RWPE1 (cell line): ENCODE measurements around the gene TCF3.
A peak's percentile ranks its signal among the peaks of the same experiment; 100 is the strongest.

Source experiments
- CTCF ChIA-PET: fragments of 350-600 bp; sonication (Branson Sonifier 250); formaldehyde crosslinking; extraction: SDS; loops from one replicate; lab custom pipeline; 2021; lab: Yijun Ruan, JAX
- POLR2A ChIA-PET: fragments of 400-600 bp; formaldehyde crosslinking; extraction: SDS; loops from one replicate; lab custom pipeline; 2020; ENCODE audit warnings: antibody characterized with exemption; ENCODE audit not compliant: low non-redundant PET; lab: Yijun Ruan, JAX
- DNase-seq: peaks from one replicate; pipeline ENCODE4 v3.0.0; 2012; ENCODE audit warnings: low spot score
- H3K27ac ChIP-seq: fragments of 450-650 bp; 2 replicates; pipeline ENCODE4 v1.5.1; 2017
- CTCF ChIP-seq: fragments of 450-650 bp; conservative IDR thresholded peaks from 2 replicates; pipeline ENCODE4 v1.5.1; 2017; ENCODE audit warnings: low read depth, mild to moderate bottlenecking

TCF3 gene

DNA sequence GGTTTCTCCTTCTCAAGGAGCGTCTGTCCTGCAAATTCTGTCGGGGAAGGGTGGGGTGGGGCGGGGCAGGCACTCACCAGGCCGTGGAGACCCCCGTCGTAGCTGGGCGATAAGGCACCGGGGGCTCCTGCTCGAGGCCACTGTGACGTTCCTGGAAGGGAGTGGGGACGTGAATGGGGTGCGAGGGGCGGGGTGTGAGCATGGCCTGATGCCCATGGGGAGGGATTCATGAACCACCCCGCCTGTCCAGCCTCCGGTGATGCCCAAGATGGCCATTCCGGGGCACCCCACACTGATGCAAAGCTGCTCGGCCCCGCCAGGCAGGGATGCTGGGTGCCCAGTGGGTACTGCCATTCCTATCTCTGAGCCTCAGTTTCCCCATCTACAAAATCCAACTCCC is 32.7 kb downstream of the TCF3 start:
- TF ChIP-seq CTCF = no peak
- DNase-seq = no peak
- ChIA-PET CTCF (interaction anchor here (1.0 kb wide), 1 partner anchor 148 kb away, joined by 4 read pairs; no protein-coding TSS in a partner anchor), POLR2A (no interaction called here)
- H3K27ac ChIP-seq = no peak overlapping the region

GRCh38 chr19:1619094-1619439 is 33.3 kb downstream of the TCF3 start:
- ChIA-PET CTCF (interaction anchor here (1.0 kb wide), 1 partner anchor 149 kb away, joined by 4 read pairs; no protein-coding TSS in a partner anchor), POLR2A (no interaction called here)
- H3K27ac ChIP-seq = no peak overlapping the region
- no peak for DNase-seq
- no peak for TF ChIP-seq CTCF

DNA sequence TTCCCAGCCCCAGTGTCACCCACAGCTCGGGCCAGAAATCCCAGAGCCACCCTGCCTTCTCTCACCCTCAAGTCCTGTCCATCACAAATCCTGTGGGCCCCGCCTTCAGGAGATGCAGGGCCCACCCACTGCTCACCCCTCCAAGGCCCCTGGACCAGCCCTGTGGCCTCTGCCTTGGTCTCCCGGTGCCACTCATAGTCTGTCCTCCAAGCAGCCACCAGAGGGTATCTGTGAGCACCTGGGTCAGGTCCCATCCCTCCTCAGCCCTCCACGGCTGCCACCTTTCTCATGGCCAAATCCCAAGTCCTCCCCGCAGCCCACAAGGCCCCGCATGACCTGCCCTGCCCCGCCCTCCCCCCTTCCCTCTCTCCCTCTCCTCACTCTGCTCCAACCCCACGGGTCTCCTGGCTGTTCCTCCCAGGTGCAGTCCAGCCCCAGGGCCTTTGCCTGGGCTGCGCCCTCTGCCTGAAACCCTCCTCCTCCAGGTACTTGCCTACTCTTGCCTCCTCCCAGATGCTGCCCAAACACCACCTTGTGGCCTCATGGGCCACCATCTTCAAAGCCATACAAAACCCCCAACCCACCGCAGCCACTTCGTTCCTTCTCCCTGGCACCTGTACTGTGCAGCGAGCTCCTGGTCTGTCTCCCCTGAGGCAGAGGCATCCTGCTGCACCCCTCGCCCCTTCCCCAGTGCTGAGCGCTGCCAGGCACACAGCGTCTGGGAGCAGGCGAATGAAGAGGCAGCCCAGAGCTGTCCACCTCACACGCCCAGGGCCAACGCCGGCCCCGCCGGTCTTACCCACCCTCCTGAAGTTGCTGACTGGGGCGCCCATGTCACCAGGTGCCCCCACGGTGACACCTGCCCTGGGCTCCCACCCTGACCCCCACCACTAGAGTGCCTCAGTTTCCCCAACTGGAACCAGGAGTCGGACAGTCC is 34.0 kb downstream of the TCF3 start:
- peak overlapping the region; percentile 41 for H3K27ac ChIP-seq
- POLR2A ChIA-PET = no interaction called here
- CTCF ChIA-PET = interaction anchor here (1.0 kb wide), 1 partner anchor 149 kb away, joined by 4 read pairs; no protein-coding TSS in a partner anchor
- TF ChIP-seq CTCF = peak; percentile 28; the same call in 1 of the 2 replicates
- DNase-seq = peak; percentile 47

GRCh38 chr19:1616875-1617274 is 35.5 kb downstream of the TCF3 start:
- DNase-seq = no peak
- CTCF ChIA-PET = interaction anchor here (0.6 to 1.0 kb wide), 2 partner anchors 26 to 71 kb away, joined by 3 to 5 read pairs; no protein-coding TSS in a partner anchor
- POLR2A ChIA-PET = no interaction called here
- no peak for TF ChIP-seq CTCF
- peak overlapping the region; percentile 41 for H3K27ac ChIP-seq

DNA sequence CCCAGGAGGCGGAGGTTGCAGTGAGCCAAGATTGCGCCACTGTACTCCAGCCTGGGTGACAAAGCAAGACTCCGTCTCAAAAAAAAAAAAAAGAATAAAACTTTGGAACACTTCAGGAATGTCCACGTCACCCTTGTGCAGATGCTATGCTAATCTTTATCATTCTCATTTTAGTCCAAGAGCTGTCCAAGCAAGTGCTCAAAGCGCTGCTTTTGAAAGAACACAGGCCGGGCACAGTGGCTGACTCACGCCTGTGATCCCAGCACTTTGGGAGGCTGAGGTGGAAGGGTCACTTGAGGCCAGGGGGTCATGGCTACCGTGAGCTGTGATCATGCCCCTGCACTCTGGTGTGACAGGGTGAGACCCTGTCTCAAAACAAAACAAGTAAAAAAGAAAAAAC is 36.0 kb downstream of the TCF3 start:
- ChIA-PET CTCF (interaction anchor here (0.6 to 1.0 kb wide), 2 partner anchors 26 to 70 kb away, joined by 3 to 5 read pairs; no protein-coding TSS in a partner anchor), POLR2A (no interaction called here)
- 0 out of 2 replicates have a peak overlapping the region, but pooled peaks have one; percentile 27 for H3K27ac ChIP-seq
- TF ChIP-seq CTCF = no peak
- no peak for DNase-seq

DNA sequence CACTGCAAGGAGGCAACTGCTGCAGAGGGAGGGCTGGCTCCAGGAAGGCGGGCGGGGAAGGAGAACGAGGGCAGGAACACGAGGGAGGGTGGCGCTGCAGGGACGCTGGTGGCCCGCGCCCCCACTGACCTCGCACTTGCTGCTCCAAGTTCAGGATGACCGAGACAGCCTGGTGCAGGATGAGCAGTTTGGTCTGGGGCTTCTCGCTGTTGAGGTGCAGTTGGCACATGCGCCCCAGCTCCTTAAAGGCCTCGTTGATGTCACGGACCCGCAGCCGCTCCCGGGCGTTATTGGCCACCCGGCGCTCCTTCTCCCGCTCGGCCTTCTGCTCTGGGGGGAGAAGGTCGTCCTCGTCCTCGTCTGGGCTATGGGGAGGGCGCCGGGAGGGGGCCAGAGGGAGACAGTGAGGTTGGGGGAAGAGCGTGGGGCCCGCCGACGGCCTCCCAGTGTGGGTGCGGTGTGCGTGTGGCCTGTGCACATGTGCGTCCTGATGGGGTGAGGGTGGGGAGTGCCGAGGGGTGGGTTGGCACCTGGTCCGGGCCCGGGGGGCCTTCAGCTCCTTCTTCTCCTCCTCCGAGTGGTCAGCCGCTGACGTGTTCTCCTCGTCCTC is 37.2 kb downstream of the TCF3 start:
- no peak for DNase-seq
- POLR2A ChIA-PET = interaction anchor here (0.5 kb wide), 1 partner anchor 9 kb away, joined by 3 read pairs; no protein-coding TSS in a partner anchor
- TF ChIP-seq CTCF = no peak
- H3K27ac ChIP-seq = no peak overlapping the region
- CTCF ChIA-PET = no interaction called here
